Sigmoid colon (tissue), 4 donors: ENCODE results near the gene SNX7.

Source experiments
- EP300 ChIP-seq, 4 donors: sonication (generic); formaldehyde crosslinking; IDR thresholded peaks; one replicate each; pipeline ENCODE4 v1.6.1; 2017; ENCODE audit warnings: antibody characterized with exemption in 4 of 4
- TF ChIP-seq, protein P1 (sequence below), 4 experiments: fragments of 450-650 bp in 3 of 4; fragments of 200-600 bp in 1 of 4; IDR thresholded peaks; one replicate each; pipeline ENCODE4 v1.5.1; 2016 to 2019; ENCODE audit warnings: antibody characterized with exemption in 4 of 4, mild to moderate bottlenecking in 3 of 4, moderate library complexity in 2 of 4

DNA sequence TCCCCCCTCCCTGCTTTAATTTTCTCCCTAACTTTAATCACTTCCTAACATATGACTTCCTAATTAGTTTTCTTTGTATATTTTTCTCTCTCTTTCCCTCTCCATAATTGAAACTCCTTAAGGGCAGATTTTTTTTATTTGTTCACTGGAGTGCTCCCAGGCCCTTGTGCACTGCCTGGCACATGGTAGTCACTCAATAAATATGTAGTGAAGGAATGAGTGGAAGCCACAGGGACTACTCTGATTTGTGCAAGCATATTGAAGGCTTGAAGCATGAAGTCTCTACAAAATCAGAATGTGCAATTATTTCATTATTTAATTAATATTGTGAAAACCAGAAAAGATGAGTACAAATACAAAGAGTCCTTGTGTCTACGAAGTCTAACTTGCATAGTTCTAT lies 41.5 kb downstream of the SNX7 start:
- no peak for TF ChIP-seq EP300 (IDR thresholded peaks at IDR 0.05)
- TF ChIP-seq, protein P1, sequence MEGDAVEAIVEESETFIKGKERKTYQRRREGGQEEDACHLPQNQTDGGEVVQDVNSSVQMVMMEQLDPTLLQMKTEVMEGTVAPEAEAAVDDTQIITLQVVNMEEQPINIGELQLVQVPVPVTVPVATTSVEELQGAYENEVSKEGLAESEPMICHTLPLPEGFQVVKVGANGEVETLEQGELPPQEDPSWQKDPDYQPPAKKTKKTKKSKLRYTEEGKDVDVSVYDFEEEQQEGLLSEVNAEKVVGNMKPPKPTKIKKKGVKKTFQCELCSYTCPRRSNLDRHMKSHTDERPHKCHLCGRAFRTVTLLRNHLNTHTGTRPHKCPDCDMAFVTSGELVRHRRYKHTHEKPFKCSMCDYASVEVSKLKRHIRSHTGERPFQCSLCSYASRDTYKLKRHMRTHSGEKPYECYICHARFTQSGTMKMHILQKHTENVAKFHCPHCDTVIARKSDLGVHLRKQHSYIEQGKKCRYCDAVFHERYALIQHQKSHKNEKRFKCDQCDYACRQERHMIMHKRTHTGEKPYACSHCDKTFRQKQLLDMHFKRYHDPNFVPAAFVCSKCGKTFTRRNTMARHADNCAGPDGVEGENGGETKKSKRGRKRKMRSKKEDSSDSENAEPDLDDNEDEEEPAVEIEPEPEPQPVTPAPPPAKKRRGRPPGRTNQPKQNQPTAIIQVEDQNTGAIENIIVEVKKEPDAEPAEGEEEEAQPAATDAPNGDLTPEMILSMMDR (IDR thresholded peaks at IDR 0.05): no peak
